ENCODE measurements around the gene RNF220.

The RNF220 gene

GRCh38 chr1:44483089-44483874 lies 78.2 kb downstream of the RNF220 start:
- DNase-seq (ENCODE audit: insufficient read length) (no peak), FAIRE-seq (no peak)

GRCh38 chr1:44484155-44484688 lies 79.2 kb downstream of the RNF220 start:
- TF ChIP-seq TAF1 (IDR thresholded peaks at IDR 0.05; ENCODE audit: borderline replicate concordance, low read depth, low read length) (no peak), POLR2AphosphoS5 (IDR thresholded peaks at IDR 0.05; ENCODE audit: low read depth, low read length) (no peak), POLR2A (IDR thresholded peaks at IDR 0.05; ENCODE audit: low read depth, low read length) (no peak)
- FAIRE-seq (no peak), DNase-seq (ENCODE audit: insufficient read length) (no peak)

More at GRCh38 chr1:44483089-44483874, 78.2 kb downstream of the RNF220 start:
- no peak for TF ChIP-seq TAF1 (IDR thresholded peaks at IDR 0.05; ENCODE audit: borderline replicate concordance, low read depth, low read length)
- no peak for TF ChIP-seq POLR2A (IDR thresholded peaks at IDR 0.05; ENCODE audit: low read depth, low read length)
- TF ChIP-seq POLR2AphosphoS5 (IDR thresholded peaks at IDR 0.05; ENCODE audit: low read depth, low read length) = no peak

GRCh38 chr1:44485229-44485933 lies 80.3 kb downstream of the RNF220 start:
- DNase-seq (ENCODE audit: insufficient read length) (no peak), FAIRE-seq (no peak)
- no peak for TF ChIP-seq POLR2A (IDR thresholded peaks at IDR 0.05; ENCODE audit: low read depth, low read length)
- TF ChIP-seq POLR2AphosphoS5 (IDR thresholded peaks at IDR 0.05; ENCODE audit: low read depth, low read length) = no peak
- no peak for TF ChIP-seq TAF1 (IDR thresholded peaks at IDR 0.05; ENCODE audit: borderline replicate concordance, low read depth, low read length)

- no peak for FAIRE-seq
- DNase-seq (ENCODE audit: insufficient read length) = no peak
- TF ChIP-seq TAF1 (IDR thresholded peaks at IDR 0.05; ENCODE audit: borderline replicate concordance, low read depth, low read length) (no peak), POLR2A (IDR thresholded peaks at IDR 0.05; ENCODE audit: low read depth, low read length) (no peak), POLR2AphosphoS5 (IDR thresholded peaks at IDR 0.05; ENCODE audit: low read depth, low read length) (no peak)
Observed at GRCh38 chr1:44485934-44486460, 80.9 kb downstream of the RNF220 start.

- TF ChIP-seq POLR2A (IDR thresholded peaks at IDR 0.05; ENCODE audit: low read depth, low read length) (no peak), POLR2AphosphoS5 (IDR thresholded peaks at IDR 0.05; ENCODE audit: low read depth, low read length) (no peak), TAF1 (IDR thresholded peaks at IDR 0.05; ENCODE audit: borderline replicate concordance, low read depth, low read length) (no peak)
- FAIRE-seq (no peak), DNase-seq (ENCODE audit: insufficient read length) (no peak)
Observed at GRCh38 chr1:44489481-44489880, 84.4 kb downstream of the RNF220 start.

GRCh38 chr1:44496541-44497171 lies 91.6 kb downstream of the RNF220 start:
- DNase-seq (ENCODE audit: insufficient read length) = no peak
- FAIRE-seq = no peak
- TF ChIP-seq POLR2A (IDR thresholded peaks at IDR 0.05; ENCODE audit: low read depth, low read length) (no peak), POLR2AphosphoS5 (IDR thresholded peaks at IDR 0.05; ENCODE audit: low read depth, low read length) (no peak), TAF1 (IDR thresholded peaks at IDR 0.05; ENCODE audit: borderline replicate concordance, low read depth, low read length) (no peak)

- DNase-seq (ENCODE audit: insufficient read length) (no peak), FAIRE-seq (no peak)
- TF ChIP-seq POLR2A (IDR thresholded peaks at IDR 0.05; ENCODE audit: low read depth, low read length) (no peak), POLR2AphosphoS5 (IDR thresholded peaks at IDR 0.05; ENCODE audit: low read depth, low read length) (no peak), TAF1 (IDR thresholded peaks at IDR 0.05; ENCODE audit: borderline replicate concordance, low read depth, low read length) (no peak)
Observed at GRCh38 chr1:44497422-44498170, 92.5 kb downstream of the RNF220 start.

- no peak for TF ChIP-seq POLR2A (IDR thresholded peaks at IDR 0.05; ENCODE audit: low read depth, low read length)
- TF ChIP-seq POLR2AphosphoS5 (IDR thresholded peaks at IDR 0.05; ENCODE audit: low read depth, low read length) = no peak
- no peak for TF ChIP-seq TAF1 (IDR thresholded peaks at IDR 0.05; ENCODE audit: borderline replicate concordance, low read depth, low read length)
- FAIRE-seq = no peak
- DNase-seq (ENCODE audit: insufficient read length) = no peak
Observed at GRCh38 chr1:44499306-44499705, 94.3 kb downstream of the RNF220 start.

- FAIRE-seq (no peak), DNase-seq (ENCODE audit: insufficient read length) (no peak)
- TF ChIP-seq TAF1 (IDR thresholded peaks at IDR 0.05; ENCODE audit: borderline replicate concordance, low read depth, low read length) (no peak), POLR2A (IDR thresholded peaks at IDR 0.05; ENCODE audit: low read depth, low read length) (no peak), POLR2AphosphoS5 (IDR thresholded peaks at IDR 0.05; ENCODE audit: low read depth, low read length) (no peak)
Observed at GRCh38 chr1:44500181-44501046, 95.4 kb downstream of the RNF220 start.

Measured in GM12892 (cell line).